GM23338 (cell line): Measurements from ENCODE around the gene TOX2.

Source experiments
- CTCF ChIP-seq, 2 experiments: fragments of 200-600 bp in 1 of 2; sonication (generic) in 1 of 2; conservative IDR thresholded peaks; 2 replicates each; pipeline versions ENCODE4 v1.5.1 to v1.6.1; 2016 to 2017; ENCODE audit warnings: antibody characterized with exemption in 2 of 2, low read depth in 2 of 2, mild to moderate bottlenecking in 2 of 2, moderate library complexity in 1 of 2
- EZH2 ChIP-seq: fragments of 200-600 bp; sonication (generic); IDR thresholded peaks from one replicate; pipeline ENCODE4 v1.8.0; 2017; ENCODE audit warnings: antibody characterized with exemption, mild to moderate bottlenecking, low read depth; ENCODE audit not compliant: unreplicated experiment
- EZH2phosphoT487 ChIP-seq: fragments of 200-600 bp; sonication (generic); IDR thresholded peaks from one replicate; pipeline ENCODE4 v1.8.1; 2018; ENCODE audit warnings: antibody characterized with exemption; ENCODE audit not compliant: unreplicated experiment
- JUNB ChIP-seq: IDR thresholded peaks from one replicate; pipeline ENCODE4 v1.6.1; 2016; ENCODE audit warnings: antibody characterized with exemption; ENCODE audit not compliant: unreplicated experiment
- POLR2AphosphoS5 ChIP-seq: IDR thresholded peaks from 2 replicates; pipeline ENCODE4 v1.6.1; 2016; ENCODE audit warnings: antibody characterized with exemption, low read depth
- REST ChIP-seq: IDR thresholded peaks from one replicate; pipeline ENCODE4 v1.6.1; 2018; ENCODE audit warnings: antibody characterized with exemption; ENCODE audit not compliant: unreplicated experiment

GRCh38 chr20:44039147-44039546, 124.5 kb downstream of the TOX2 start:
- TF ChIP-seq POLR2AphosphoS5 = no peak
- TF ChIP-seq CTCF (conservative IDR thresholded peaks at IDR 0.05; ENCODE audit: low read depth in 2 of 2) = no peak
- TF ChIP-seq REST = no peak
- TF ChIP-seq EZH2phosphoT487 = no peak
- TF ChIP-seq EZH2 = no peak
- TF ChIP-seq JUNB = no peak
